Kidney epithelial cell (primary cell): Measurements from ENCODE around the gene SELENOP. TPM values are rescaled to one million over a fixed set of nuclear protein-coding genes. Genes with fewer than 3 reads are reported as not detected.

Experiments
- DNase-seq: peaks from one replicate; pipeline ENCODE4 v3.0.0-alpha.2; 2010; ENCODE audit warnings: low read depth
- H3K27me3 ChIP-seq: 2 replicates; pipeline ENCODE4 v1.6.0; 2011; ENCODE audit warnings: low read length; ENCODE audit not compliant: control insufficient read depth, insufficient read depth
- H3K36me3 ChIP-seq: 2 replicates; pipeline ENCODE4 v1.5.1; 2011; ENCODE audit warnings: low read length; ENCODE audit not compliant: control insufficient read depth, insufficient read depth
- H3K4me3 ChIP-seq: 2 replicates; pipeline ENCODE4 v1.5.1; 2011; ENCODE audit warnings: low read depth, mild to moderate bottlenecking, control low read depth, low read length
- total RNA-seq: library from RNA; depleted of rRNA; stranded (reverse); fragments of >200 nt; gene quantifications from 2 replicates; pipeline ENCODE4 v1.2.3, GENCODE V29; 2015
- TF ChIP-seq, protein P1 (sequence below): IDR thresholded peaks from 2 replicates; pipeline ENCODE4 v1.5.1; 2011; ENCODE audit warnings: mild to moderate bottlenecking, moderate library complexity, low read length, control low read depth, inconsistent platforms; ENCODE audit not compliant: insufficient read depth, poor library complexity, severe bottlenecking

Gene SELENOP, protein sequence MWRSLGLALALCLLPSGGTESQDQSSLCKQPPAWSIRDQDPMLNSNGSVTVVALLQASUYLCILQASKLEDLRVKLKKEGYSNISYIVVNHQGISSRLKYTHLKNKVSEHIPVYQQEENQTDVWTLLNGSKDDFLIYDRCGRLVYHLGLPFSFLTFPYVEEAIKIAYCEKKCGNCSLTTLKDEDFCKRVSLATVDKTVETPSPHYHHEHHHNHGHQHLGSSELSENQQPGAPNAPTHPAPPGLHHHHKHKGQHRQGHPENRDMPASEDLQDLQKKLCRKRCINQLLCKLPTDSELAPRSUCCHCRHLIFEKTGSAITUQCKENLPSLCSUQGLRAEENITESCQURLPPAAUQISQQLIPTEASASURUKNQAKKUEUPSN
- 14.1 and 17.3 TPM in 2 replicates for total RNA-seq

DNA sequence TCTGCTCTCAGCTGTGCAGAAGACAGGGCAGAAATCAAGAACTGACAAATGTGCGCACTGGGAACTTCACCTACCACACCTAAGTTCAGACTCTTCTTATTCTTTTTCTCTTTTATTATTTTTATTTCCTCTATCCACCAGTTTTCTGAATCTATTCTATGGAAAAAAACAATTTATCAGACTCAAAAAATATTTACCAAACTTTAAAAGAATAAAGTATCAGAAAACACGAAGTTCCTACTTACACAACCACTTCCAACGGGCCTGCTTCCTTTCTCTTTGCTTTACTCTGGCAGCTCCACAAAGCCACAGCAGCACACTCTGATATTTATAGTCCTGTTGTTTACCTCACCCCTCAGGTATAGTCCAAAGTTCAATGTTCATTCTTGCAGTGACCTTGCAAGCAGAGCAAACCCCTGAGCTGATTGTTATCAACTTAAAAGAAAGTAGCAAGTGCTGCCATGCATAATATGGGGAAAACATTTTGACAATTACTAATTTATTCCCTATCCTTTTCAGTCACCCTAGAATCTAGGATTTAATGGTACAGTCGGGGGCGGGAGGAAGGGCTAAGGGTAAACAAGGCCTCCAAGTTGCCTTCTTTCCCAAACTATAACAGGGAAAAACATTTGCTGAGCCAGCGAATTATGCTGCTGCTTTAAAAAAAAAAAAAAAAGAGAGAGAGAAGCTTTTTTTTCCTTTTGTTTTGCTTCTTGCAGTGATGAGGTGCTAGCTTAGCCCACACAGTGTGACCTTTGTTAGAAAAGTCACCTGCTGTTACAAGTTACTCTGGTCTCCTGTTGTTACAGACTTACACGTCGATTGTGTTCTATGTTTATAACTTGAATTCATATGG, at the start of gene SELENOP:
Gene SELENOP, minus strand, starts transcription at position 302 of the 856 bp plus-strand sequence. CDS start 3,539 bp downstream, outside the sequence.
- TF ChIP-seq, protein P1, sequence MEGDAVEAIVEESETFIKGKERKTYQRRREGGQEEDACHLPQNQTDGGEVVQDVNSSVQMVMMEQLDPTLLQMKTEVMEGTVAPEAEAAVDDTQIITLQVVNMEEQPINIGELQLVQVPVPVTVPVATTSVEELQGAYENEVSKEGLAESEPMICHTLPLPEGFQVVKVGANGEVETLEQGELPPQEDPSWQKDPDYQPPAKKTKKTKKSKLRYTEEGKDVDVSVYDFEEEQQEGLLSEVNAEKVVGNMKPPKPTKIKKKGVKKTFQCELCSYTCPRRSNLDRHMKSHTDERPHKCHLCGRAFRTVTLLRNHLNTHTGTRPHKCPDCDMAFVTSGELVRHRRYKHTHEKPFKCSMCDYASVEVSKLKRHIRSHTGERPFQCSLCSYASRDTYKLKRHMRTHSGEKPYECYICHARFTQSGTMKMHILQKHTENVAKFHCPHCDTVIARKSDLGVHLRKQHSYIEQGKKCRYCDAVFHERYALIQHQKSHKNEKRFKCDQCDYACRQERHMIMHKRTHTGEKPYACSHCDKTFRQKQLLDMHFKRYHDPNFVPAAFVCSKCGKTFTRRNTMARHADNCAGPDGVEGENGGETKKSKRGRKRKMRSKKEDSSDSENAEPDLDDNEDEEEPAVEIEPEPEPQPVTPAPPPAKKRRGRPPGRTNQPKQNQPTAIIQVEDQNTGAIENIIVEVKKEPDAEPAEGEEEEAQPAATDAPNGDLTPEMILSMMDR, result no peak
- Histone ChIP-seq H3K27me3 (no peaks in the 10 kb centered on the region), H3K4me3 (no peak within 1 kb of the TSS), H3K36me3 (no peaks in the 10 kb centered on the region)
- no peak for DNase-seq

DNA sequence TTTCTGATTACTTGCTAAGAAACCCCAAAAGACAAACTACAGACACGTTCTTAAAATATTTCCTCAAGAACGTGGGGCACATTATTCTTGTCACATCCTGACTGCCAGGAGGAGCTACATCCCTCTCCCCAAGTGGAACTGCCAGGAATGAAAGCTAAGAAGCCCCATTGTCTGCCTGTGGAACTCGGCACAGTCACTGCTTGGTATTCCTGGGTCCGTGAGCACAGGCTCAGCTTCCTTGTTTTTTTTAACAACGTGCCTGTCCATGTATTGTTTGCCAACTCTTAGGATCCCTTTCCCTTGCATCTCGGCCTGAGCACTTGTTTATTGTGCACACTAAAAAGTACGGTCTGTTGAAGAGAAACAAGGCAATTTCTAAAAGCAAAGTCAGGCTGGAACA, 47.0 kb upstream of the SELENOP start:
- Histone ChIP-seq H3K36me3 (no peaks in the 10 kb centered on the region), H3K4me3 (no peak overlapping the region), H3K27me3 (no peaks in the 10 kb centered on the region)
- TF ChIP-seq, protein P1, result no peak
- DNase-seq, result no peak

DNA sequence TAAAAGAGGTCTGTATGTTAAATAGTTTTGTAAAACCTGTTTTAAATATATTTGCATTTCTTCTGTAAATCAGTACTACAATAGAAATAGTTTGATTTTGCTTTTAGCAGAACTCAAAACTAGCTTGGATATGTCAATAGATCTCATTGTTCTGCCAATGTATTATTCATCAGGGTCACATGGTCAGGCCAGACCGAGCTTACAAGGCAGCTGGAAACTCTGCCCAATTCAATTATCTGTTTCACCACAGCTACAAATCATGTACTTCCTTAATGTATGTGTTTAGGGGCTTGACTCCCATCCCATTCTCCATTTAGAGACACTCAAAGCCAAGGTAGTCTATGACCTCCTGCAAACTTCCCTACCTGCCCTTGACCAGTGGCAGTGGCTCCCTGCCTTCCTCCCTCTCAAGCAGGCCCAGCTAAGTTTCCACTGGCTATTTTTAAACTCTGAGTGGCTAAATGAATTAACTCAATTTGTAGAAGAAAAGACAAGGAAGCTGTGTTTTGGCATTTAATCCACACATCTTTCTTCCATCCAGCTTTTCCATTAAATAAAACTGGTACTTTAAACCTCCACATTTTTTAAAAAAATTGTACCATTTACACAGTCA, 46.4 kb upstream of the SELENOP start:
- no peak for DNase-seq
- TF ChIP-seq, protein P1, result no peak
- H3K27me3 ChIP-seq, result no peaks in the 10 kb centered on the region
- no peaks in the 10 kb centered on the region for H3K36me3 ChIP-seq
- H3K4me3 ChIP-seq, result no peak overlapping the region

DNA sequence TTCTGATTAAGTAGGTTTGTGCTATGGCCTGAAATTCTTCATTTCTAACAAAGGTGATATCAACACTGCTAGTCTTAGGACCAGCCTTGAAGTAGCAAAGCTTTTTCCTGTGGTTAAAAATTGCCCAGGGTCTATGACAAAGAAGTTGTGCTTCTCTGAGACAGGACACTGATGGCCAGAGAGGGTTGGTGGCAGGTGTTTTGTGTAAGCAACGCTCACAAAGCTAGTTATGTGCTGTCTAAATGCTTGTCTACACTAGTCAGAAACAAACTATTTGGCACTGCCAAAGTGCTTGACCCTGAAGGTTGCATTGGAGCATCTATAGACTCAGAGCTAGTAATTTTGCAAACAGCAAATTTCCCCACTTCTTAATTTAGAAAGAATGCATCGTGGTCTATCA, 44.1 kb upstream of the SELENOP start:
- no peak for DNase-seq
- TF ChIP-seq, protein P1, result no peak
- Histone ChIP-seq H3K4me3 (no peak overlapping the region), H3K36me3 (no peaks in the 10 kb centered on the region), H3K27me3 (no peaks in the 10 kb centered on the region)

DNA sequence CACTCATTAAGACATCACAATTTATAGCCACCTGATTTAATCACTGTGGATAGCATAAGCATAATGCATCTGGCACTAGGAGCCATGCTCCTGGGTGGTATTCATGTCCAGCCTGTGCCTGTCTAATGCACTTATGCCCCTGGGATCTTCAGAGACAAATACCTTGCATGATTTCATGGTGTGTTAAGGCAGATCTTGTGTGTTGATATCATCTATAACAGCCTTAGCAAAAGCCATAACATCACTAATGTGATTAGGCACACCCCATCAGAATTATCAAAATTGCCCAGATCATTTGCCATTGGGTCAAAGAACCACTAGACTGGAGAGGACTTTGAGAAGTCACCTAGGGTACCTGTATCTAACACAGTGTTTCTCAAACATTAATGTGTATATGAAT, 43.7 kb upstream of the SELENOP start:
- Histone ChIP-seq H3K4me3 (no peak overlapping the region), H3K27me3 (no peaks in the 10 kb centered on the region), H3K36me3 (no peaks in the 10 kb centered on the region)
- DNase-seq, result no peak
- TF ChIP-seq, protein P1, result no peak
